Aorta (tissue), 5 donors: ENCODE data around the gene PAMR1. TPM values are rescaled to one million over a fixed set of nuclear protein-coding genes. Genes with fewer than 3 reads are reported as not detected.

Experiments used
- ATAC-seq: fragments of 200-7000 bp; cut with Tn5 transposase; one replicate; pipeline ENCODE4 v1.9.1; 2022; ENCODE audit warnings: moderate library complexity; ENCODE audit not compliant: low FRiP score
- DNase-seq, 2 donors: peaks; one replicate each; pipeline ENCODE4 v3.0.0-alpha.2; 2020
- H3K27ac ChIP-seq, 2 donors: one replicate each; pipeline ENCODE4 v1.5.1; 2013; ENCODE audit warnings: low read length in 2 of 2, mild to moderate bottlenecking in 2 of 2, moderate library complexity in 2 of 2, control low read depth in 1 of 2, inconsistent platforms in 1 of 2, low read depth in 1 of 2
- H3K27me3 ChIP-seq, 2 donors: one replicate each; pipeline ENCODE4 v1.6.1; 2013; ENCODE audit warnings: control low read depth in 1 of 2, low read length in 1 of 2, mild to moderate bottlenecking in 1 of 2, moderate library complexity in 1 of 2; ENCODE audit not compliant: insufficient read depth in 2 of 2, control insufficient read depth in 1 of 2
- H3K36me3 ChIP-seq, 2 donors: one replicate each; pipeline ENCODE4 v1.6.1; 2013; ENCODE audit warnings: control low read depth in 1 of 2, low read length in 1 of 2, mild to moderate bottlenecking in 1 of 2; ENCODE audit not compliant: insufficient read depth in 2 of 2, control insufficient read depth in 1 of 2
- H3K4me1 ChIP-seq, 2 donors: one replicate each; pipeline ENCODE4 v1.6.1; 2013; ENCODE audit warnings: low read length in 2 of 2, control low read depth in 1 of 2, mild to moderate bottlenecking in 1 of 2, moderate library complexity in 1 of 2; ENCODE audit not compliant: insufficient read depth in 2 of 2, control insufficient read depth in 1 of 2
- H3K4me3 ChIP-seq, 2 donors: one replicate each; pipeline ENCODE4 v1.5.1; 2013; ENCODE audit warnings: low read length in 2 of 2, control low read depth in 1 of 2, mild to moderate bottlenecking in 1 of 2
- H3K9me3 ChIP-seq: one replicate; pipeline ENCODE4 v1.6.1; 2013; ENCODE audit warnings: mild to moderate bottlenecking, low read length; ENCODE audit not compliant: control insufficient read depth
- WGBS, 2 donors: extraction: QIAGEN DNeasy Blood & Tissue Kit; methylation state at CpG; one replicate each; pipeline ENCODE4 v1.1.7; 2013; 5-methylcytosine and 5-hydroxymethylcytosine counted together
- intact Hi-C, 2 donors: fragments of 100-400 bp; cut with DNase I; formaldehyde crosslinking; loops; one replicate each; pipeline versions ENCODE4 v1.14.2 to v1.15.0; 2022
- polyA plus RNA-seq, 2 donors: library from polyadenylated mRNA; stranded (reverse); fragments of 200-250 nt; gene quantifications; one replicate each; pipeline ENCODE4 v1.2.3, GENCODE V29; 2013
- total RNA-seq, 2 donors: library from RNA; stranded (reverse); fragmentation: NEBNext Ultra II Directional; extraction: Animal tissue kit (Norgen Biotek cat#: 25700); gene quantifications; one replicate each; pipeline ENCODE4 v1.2.1, GENCODE V29; 2021
- donor health status: healthy with polysubstance abuse.
- donor health status: Bipolar disorder and iron deficiency.
- donor health status: DM: no; HTN: no; CAD: no.
- donor health status: DM: no; HTN: no; CAD: no.
- donor health status: DM: yes; HTN: yes; CAD: no.

PAMR1 gene
- total and polyA plus RNA-seq, 4 donors, result 0.69 to 3.1 (median 2.2) TPM

DNA sequence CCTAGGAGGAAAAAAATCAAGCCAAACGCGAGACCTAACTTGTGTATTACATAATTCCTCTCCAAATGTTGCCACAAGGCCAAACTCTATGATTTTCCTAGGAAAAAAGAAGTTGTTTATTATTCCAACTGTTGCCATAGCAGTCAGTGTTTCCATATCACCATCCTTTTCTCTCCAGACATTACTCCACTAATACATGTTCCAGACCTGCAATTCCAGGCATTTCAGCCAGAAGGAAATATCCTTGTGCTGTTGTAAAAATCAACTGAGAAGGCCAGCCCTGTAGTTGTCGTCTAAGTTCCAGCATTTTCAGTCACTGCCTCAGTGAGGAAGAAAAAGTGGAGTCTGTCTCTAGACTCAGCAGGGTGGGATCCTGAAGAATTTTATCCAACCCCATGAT, 33.1 kb upstream of the PAMR1 start:
- ATAC-seq (peak; percentile 87), DNase-seq (no peak)
- intact Hi-C loops, result no loop called here
- Histone ChIP-seq H3K27ac (peak overlapping the region in 1 of 2 donors; percentile 67), H3K4me3 (no peak overlapping the region), H3K9me3 (no peaks in the 10 kb centered on the region), H3K4me1 (no peaks in the 10 kb centered on the region), H3K27me3 (no peaks in the 10 kb centered on the region), H3K36me3 (no peaks in the 10 kb centered on the region)
- 3 to 7% methylated on average over 3 of the region's 3 CpGs for WGBS, 2 donors

GRCh38 chr11:35555488-35555887, 30.1 kb upstream of the PAMR1 start:
- H3K9me3 ChIP-seq, result no peaks in the 10 kb centered on the region
- DNase-seq, result no peak
- H3K4me3 ChIP-seq, result no peak overlapping the region
- no peaks in the 10 kb centered on the region for H3K27me3 ChIP-seq
- H3K36me3 ChIP-seq, result no peaks in the 10 kb centered on the region
- intact Hi-C loops, result no loop called here
- no peak for ATAC-seq
- H3K4me1 ChIP-seq, result no peaks in the 10 kb centered on the region
- no peak overlapping the region for H3K27ac ChIP-seq

DNA sequence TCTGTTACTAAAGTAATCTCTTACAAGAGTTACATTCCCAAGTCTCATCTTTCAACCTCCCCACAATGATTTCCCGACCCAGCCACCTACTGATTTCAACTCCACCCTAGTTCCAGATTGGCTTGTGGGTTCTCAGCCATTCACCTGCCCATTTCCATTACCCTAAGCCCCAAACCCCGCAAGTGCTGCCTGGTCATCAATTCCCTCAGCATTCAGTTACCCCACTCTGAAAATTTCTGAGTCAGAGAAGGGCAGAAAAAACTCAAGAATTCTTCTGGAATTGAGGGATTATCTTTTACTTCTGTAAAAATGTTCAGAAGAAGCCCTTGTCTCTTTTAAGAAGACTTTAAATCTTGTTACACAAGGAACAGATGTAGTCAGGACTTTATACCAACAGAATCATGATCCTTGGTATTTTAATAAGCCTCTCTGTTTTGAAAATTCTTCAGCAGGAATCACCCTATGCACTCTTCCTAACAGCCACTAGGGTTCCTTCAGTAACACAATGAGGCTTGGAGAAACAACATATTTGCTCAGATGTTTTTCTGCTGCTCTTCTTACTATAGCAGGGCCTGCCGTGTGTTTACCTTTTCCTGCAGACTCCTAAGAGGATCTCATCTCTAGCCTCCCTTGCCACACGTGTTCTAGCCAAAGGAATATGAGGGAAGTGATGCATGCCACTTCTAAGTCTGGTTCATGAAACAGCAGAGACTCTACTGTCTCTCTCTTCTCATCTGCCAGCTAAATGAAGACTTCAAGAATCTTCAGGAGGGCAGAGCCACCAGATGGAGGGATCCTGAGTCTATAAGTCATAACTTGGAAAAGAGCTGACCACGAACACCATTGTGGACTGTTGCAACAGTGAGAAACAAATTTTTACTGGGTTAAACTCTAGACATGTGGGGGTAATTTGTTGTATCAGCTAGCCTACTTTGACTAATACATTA, 29.3 kb upstream of the PAMR1 start:
- intact Hi-C loops, result no loop called here
- DNase-seq (no peak), ATAC-seq (no peak)
- no peaks in the 10 kb centered on the region for H3K27me3 ChIP-seq
- H3K4me1 ChIP-seq, result no peaks in the 10 kb centered on the region
- 83 to 89% methylated on average over 5 of the region's 5 CpGs for WGBS, 2 donors
- no peaks in the 10 kb centered on the region for H3K9me3 ChIP-seq
- no peak overlapping the region for H3K27ac ChIP-seq
- no peak overlapping the region for H3K4me3 ChIP-seq
- no peaks in the 10 kb centered on the region for H3K36me3 ChIP-seq

GRCh38 chr11:35553831-35554230, 28.4 kb upstream of the PAMR1 start:
- Histone ChIP-seq H3K4me3 (no peak overlapping the region), H3K27me3 (no peaks in the 10 kb centered on the region), H3K27ac (no peak overlapping the region), H3K9me3 (no peaks in the 10 kb centered on the region), H3K4me1 (no peaks in the 10 kb centered on the region), H3K36me3 (no peaks in the 10 kb centered on the region)
- no peak for ATAC-seq
- 80 to 82% methylated on average over 1 of the region's 1 CpG for WGBS, 2 donors
- intact Hi-C loops, result no loop called here
- no peak for DNase-seq

- Histone ChIP-seq H3K9me3 (no peaks in the 10 kb centered on the region), H3K4me1 (no peaks in the 10 kb centered on the region), H3K27ac (no peak overlapping the region), H3K36me3 (no peaks in the 10 kb centered on the region), H3K4me3 (no peak overlapping the region), H3K27me3 (no peaks in the 10 kb centered on the region)
- 93 to 96% methylated on average over 3 of the region's 3 CpGs for WGBS, 2 donors
- DNase-seq, result no peak
- intact Hi-C loops, result no loop called here
- no peak for ATAC-seq
These were observed 27.6 kb upstream of the PAMR1 start for GRCh38 chr11:35553021-35553420.

- Histone ChIP-seq H3K27me3 (no peaks in the 10 kb centered on the region), H3K36me3 (no peaks in the 10 kb centered on the region), H3K27ac (no peak overlapping the region), H3K9me3 (no peaks in the 10 kb centered on the region), H3K4me3 (no peak overlapping the region), H3K4me1 (no peaks in the 10 kb centered on the region)
- intact Hi-C loops, result no loop called here
- 96 to 98% methylated on average over 5 of the region's 5 CpGs for WGBS, 2 donors
- no peak for ATAC-seq
- DNase-seq, result no peak
These were observed 27.2 kb upstream of the PAMR1 start for GRCh38 chr11:35552616-35553015.

DNA sequence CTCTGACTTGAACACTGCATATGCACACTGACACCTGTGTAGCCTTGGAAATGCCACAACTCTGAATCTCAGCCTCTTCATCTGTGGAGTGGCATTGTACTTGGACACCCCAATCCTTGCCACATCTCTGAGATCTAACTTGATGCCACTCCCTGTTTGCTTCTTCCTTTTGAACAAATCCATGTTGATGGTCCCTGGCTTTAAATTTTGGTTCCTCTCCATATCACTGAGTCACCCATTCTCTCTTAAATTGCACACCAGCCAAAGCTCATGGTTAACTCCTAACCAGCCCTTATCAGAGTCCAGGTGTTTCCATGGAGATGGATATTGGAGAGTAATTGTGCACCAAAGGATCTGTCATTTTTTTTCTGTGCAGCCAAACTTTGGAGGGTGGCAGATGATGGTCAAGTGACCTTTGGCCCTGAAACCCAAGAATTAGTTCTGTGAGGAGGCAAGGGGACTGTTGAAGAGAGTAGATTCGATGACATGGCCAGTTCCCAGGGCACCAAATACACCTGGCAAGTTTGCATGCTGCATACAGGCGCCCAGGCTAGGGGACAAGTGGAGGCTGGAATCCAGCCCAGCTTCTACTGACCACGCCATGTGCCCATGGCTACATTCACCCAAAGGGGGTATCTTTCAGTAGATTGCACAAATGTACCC, 25.1 kb upstream of the PAMR1 start:
- ATAC-seq, result no peak
- DNase-seq, result no peak
- H3K27me3 ChIP-seq, result no peaks in the 10 kb centered on the region
- H3K4me1 ChIP-seq, result no peaks in the 10 kb centered on the region
- H3K36me3 ChIP-seq, result no peaks in the 10 kb centered on the region
- 95 to 98% methylated on average over 3 of the region's 3 CpGs for WGBS, 2 donors
- no peak overlapping the region for H3K4me3 ChIP-seq
- no peak overlapping the region for H3K27ac ChIP-seq
- intact Hi-C loops, result no loop called here
- H3K9me3 ChIP-seq, result no peaks in the 10 kb centered on the region

- H3K9me3 ChIP-seq, result no peaks in the 10 kb centered on the region
These were observed 24.4 kb upstream of the PAMR1 start for GRCh38 chr11:35549787-35550186.

More at GRCh38 chr11:35549787-35550186, 24.4 kb upstream of the PAMR1 start:
- Histone ChIP-seq H3K36me3 (no peaks in the 10 kb centered on the region), H3K4me3 (no peak overlapping the region), H3K27ac (no peak overlapping the region), H3K4me1 (no peaks in the 10 kb centered on the region), H3K27me3 (no peaks in the 10 kb centered on the region)
- ATAC-seq (no peak), DNase-seq (no peak)
- WGBS, 2 donors, result 38 to 42% methylated on average over 3 of the region's 3 CpGs
- intact Hi-C loops, result no loop called here
